Stomach (tissue), 9 donors: ENCODE data around the gene CNST. TPM values are rescaled to one million over a fixed set of nuclear protein-coding genes. Genes with fewer than 3 reads are reported as not detected.
"Not testable (repeated sequence)": the region's sequence is repeated elsewhere in the genome, so short reads cannot be mapped to it uniquely, and the experiment has no call there.

Experiments used
- DNase-seq, 2 donors: peaks; one replicate each; pipeline versions ENCODE4 v3.0.0 to v3.0.0-alpha.2; 2013 to 2019
- H3K27ac ChIP-seq, 5 donors: fragments of 200-600 bp in 4 of 5; sonication (generic) in 4 of 5; one replicate each; pipeline ENCODE4 v1.5.1; 2013 to 2019; ENCODE audit warnings: mild to moderate bottlenecking in 1 of 5, moderate library complexity in 1 of 5
- H3K27me3 ChIP-seq, 3 donors: fragments of 200-600 bp; sonication (generic); one replicate each; pipeline ENCODE4 v1.5.1; 2017 to 2019; ENCODE audit warnings: mixed run types in 1 of 3
- H3K36me3 ChIP-seq, 4 donors: fragments of 200-600 bp; sonication (generic); 1 replicate in 3 of 4; 2 replicates in 1 of 4; pipeline ENCODE4 v1.5.1; 2016 to 2019
- H3K4me1 ChIP-seq, 4 donors: fragments of 200-600 bp; sonication (generic); one replicate each; pipeline ENCODE4 v1.5.1; 2016 to 2019
- H3K4me3 ChIP-seq, 4 donors: fragments of 200-600 bp; sonication (generic) in 3 of 4; one replicate each; pipeline ENCODE4 v1.5.1; 2016 to 2019; ENCODE audit warnings: mild to moderate bottlenecking in 1 of 4
- H3K9me3 ChIP-seq, 4 donors: fragments of 200-600 bp; sonication (generic); one replicate each; pipeline ENCODE4 v1.5.1; 2016 to 2019
- CTCF ChIP-seq, 7 experiments: fragments of 450-650 bp in 4 of 7; fragments of 200-600 bp in 3 of 7; sonication (generic) in 3 of 7; IDR thresholded peaks; one replicate each; pipeline ENCODE4 v1.5.1; 2016 to 2019; ENCODE audit warnings: antibody characterized with exemption in 7 of 7, control low read depth in 2 of 7, mild to moderate bottlenecking in 1 of 7
- EP300 ChIP-seq: sonication (generic); formaldehyde crosslinking; IDR thresholded peaks from one replicate; pipeline ENCODE4 v1.6.1; 2017; ENCODE audit warnings: antibody characterized with exemption
- POLR2A ChIP-seq, 4 donors: fragments of 450-650 bp; IDR thresholded peaks; one replicate each; pipeline ENCODE4 v1.6.1; 2016; ENCODE audit warnings: antibody characterized with exemption in 4 of 4, control low read depth in 2 of 4, mild to moderate bottlenecking in 1 of 4, moderate library complexity in 1 of 4
- POLR2AphosphoS5 ChIP-seq, 3 donors: sonication (generic); formaldehyde crosslinking; IDR thresholded peaks; one replicate each; pipeline ENCODE4 v1.6.1; 2016; ENCODE audit warnings: antibody characterized with exemption in 3 of 3
- WGBS, 5 donors: extraction: QIAGEN DNeasy Blood & Tissue Kit in 3 of 5; methylation state at CpG; one replicate each; pipeline versions ENCODE4 v1.1.5 to v1.1.7; 2013 to 2018; 5-methylcytosine and 5-hydroxymethylcytosine counted together
- intact Hi-C: fragments of 100-400 bp; cut with DNase I; formaldehyde crosslinking; loops from one replicate; pipeline ENCODE4 v1.15.1; 2023; ENCODE audit warnings: low total_unique reads
- polyA plus RNA-seq, 3 donors: library from polyadenylated mRNA; stranded (reverse); fragments of 200-250 nt; gene quantifications; one replicate each; pipeline ENCODE4 v1.2.3, GENCODE V29; 2013
- total RNA-seq, 5 donors: library from RNA; depleted of rRNA; stranded (reverse); fragments of >200 nt; gene quantifications; one replicate each; pipeline versions ENCODE4 v1.1.0 to v1.2.3, GENCODE V29; 2014 to 2016
- donor health status: healthy with polysubstance abuse.
- donor health status: Bipolar disorder and iron deficiency.
- donor health status: healthy.

The CNST gene
- total and polyA plus RNA-seq, 8 donors, result 4.5 to 42.8 (median 16.2) TPM

DNA sequence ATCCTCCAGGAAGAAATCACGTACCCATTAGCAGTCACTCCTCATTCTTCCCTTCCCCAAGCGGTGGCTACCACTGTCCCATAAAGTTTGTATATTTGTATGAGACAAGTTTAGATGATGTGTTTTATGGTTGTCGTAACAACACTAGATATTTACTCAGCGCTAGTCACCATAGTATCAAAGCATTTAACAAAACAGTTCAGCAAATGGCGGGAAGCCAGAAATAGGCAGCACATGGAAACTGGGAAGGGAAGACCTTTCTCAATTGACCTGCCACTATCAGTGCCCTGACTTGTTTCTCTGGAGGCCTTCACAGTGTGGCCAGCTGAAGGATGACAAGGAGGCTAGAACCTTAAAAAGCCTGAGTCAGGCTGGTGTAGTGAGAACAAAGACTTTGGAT lies 31.1 kb downstream of the CNST start:
- H3K4me3 ChIP-seq, result no peak overlapping the region
- TF ChIP-seq EP300 (no peak), POLR2AphosphoS5 (IDR thresholded peaks at IDR 0.05) (peak in 2 of 3 donors; percentile 36 to 53)
- peaks cover 0 to 37% (median 7%) of the 10 kb centered on the region in 4 donors for H3K4me1 ChIP-seq
- no peaks in the 10 kb centered on the region for H3K9me3 ChIP-seq
- 61 to 75% (median 70%) methylated on average over 5 of the region's 5 CpGs for WGBS, 5 donors
- intact Hi-C loops, result no loop called here
- no peaks in the 10 kb centered on the region for H3K27me3 ChIP-seq
- peaks cover 0 to 22% (median 19%) of the 10 kb centered on the region in 4 donors for H3K36me3 ChIP-seq
- peak; percentile 41 to 74 for DNase-seq
- H3K27ac ChIP-seq, result no peak overlapping the region

DNA sequence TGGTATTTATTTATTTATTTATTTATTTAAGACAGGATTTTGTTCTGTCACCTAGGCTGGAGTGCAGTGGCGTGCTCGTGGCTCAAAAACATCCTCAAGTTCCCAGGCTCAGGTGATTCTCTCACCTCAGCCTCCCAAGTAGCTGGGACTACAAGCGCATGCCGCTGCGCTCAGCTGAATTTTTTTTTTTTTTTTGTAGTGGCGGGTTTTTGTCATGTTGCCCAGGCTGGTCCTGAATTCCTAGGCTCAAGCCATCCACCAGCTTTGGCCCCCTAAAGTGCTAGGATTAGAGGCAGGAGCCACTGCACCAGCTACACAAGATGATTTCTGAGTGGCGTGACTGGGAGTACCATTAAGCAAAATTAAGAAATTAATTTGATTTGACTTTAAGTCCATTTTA lies 31.7 kb downstream of the CNST start:
- WGBS, 5 donors, result 84 to 99% (median 94%) methylated on average over 7 of the region's 7 CpGs

GRCh38 chr1:246599315-246599714 lies 33.1 kb downstream of the CNST start:
- 77 to 84% (median 83%) methylated on average over 4 of the region's 4 CpGs for WGBS, 5 donors
- H3K4me1 ChIP-seq, result peaks cover 0 to 22% (median 7%) of the 10 kb centered on the region in 4 donors
- intact Hi-C loops, result no loop called here

More for the DNA sequence above, 31.7 kb downstream of the CNST start:
- H3K4me3 ChIP-seq, result no peak overlapping the region
- DNase-seq, result no peak
- no peak overlapping the region for H3K27ac ChIP-seq
- H3K9me3 ChIP-seq, result no peaks in the 10 kb centered on the region
- H3K4me1 ChIP-seq, result peaks cover 0 to 31% (median 7%) of the 10 kb centered on the region in 4 donors
- intact Hi-C loops, result no loop called here
- H3K27me3 ChIP-seq, result no peaks in the 10 kb centered on the region
- TF ChIP-seq EP300 (no peak), CTCF (IDR thresholded peaks at IDR 0.05) (no peak), POLR2AphosphoS5 (IDR thresholded peaks at IDR 0.05) (no peak), POLR2A (IDR thresholded peaks at IDR 0.05) (no peak)
- H3K36me3 ChIP-seq, result peaks cover 0 to 19% (median 15%) of the 10 kb centered on the region in 4 donors

GRCh38 chr1:246600579-246600978 lies 34.3 kb downstream of the CNST start:
- intact Hi-C loops, result no loop called here
- H3K9me3 ChIP-seq, result no peaks in the 10 kb centered on the region
- no peak for DNase-seq
- no peak overlapping the region for H3K4me3 ChIP-seq
- H3K27ac ChIP-seq, result no peak overlapping the region
- peaks cover 0 to 3% (median 0%) of the 10 kb centered on the region in 4 donors for H3K36me3 ChIP-seq
- TF ChIP-seq POLR2AphosphoS5 (IDR thresholded peaks at IDR 0.05) (no peak), EP300 (no peak), POLR2A (IDR thresholded peaks at IDR 0.05) (no peak), CTCF (IDR thresholded peaks at IDR 0.05) (no peak)
- H3K27me3 ChIP-seq, result no peaks in the 10 kb centered on the region
- 48 to 67% (median 64%) methylated on average over 2 of the region's 2 CpGs for WGBS, 5 donors
- peaks cover 0 to 22% (median 7%) of the 10 kb centered on the region in 4 donors for H3K4me1 ChIP-seq

More at GRCh38 chr1:246599315-246599714, 33.1 kb downstream of the CNST start:
- Histone ChIP-seq H3K4me3 (no peak overlapping the region), H3K9me3 (no peaks in the 10 kb centered on the region), H3K27ac (no peak overlapping the region), H3K36me3 (peaks cover 0 to 7% (median 5%) of the 10 kb centered on the region in 4 donors), H3K27me3 (no peaks in the 10 kb centered on the region)
- TF ChIP-seq POLR2A (IDR thresholded peaks at IDR 0.05) (no peak), CTCF (IDR thresholded peaks at IDR 0.05) (no peak), EP300 (no peak), POLR2AphosphoS5 (IDR thresholded peaks at IDR 0.05) (no peak)
- no peak for DNase-seq

DNA sequence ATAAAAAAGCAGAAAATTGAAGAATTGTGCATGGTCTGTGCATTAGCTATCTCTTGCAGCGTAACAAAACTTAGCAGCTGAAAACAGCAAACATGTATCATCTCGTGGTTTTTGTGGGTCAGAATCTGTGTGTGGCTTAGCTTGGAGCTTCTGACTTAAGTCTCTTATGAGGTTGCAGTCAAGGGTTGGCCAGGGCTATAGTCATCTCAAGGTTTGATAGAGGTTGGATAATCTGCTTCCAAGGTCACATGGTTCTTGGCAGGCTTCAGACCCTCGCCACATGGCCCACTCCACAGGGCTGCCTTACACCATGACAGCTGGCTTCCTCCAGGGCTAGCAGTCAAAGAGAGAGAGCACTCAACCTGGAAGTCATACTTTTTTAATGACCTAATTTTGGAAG lies 35.9 kb downstream of the CNST start:
- intact Hi-C loops, result no loop called here
- WGBS, 5 donors, result 78 to 91% (median 82%) methylated on average over 2 to 3 of the region's 3 CpGs
- Histone ChIP-seq H3K27me3 (no peaks in the 10 kb centered on the region), H3K27ac (no peak overlapping the region), H3K9me3 (no peaks in the 10 kb centered on the region), H3K4me3 (no peak overlapping the region), H3K4me1 (peaks cover 0 to 16% (median 6%) of the 10 kb centered on the region in 4 donors), H3K36me3 (no peaks in the 10 kb centered on the region)
- no peak for TF ChIP-seq POLR2A (IDR thresholded peaks at IDR 0.05)
- TF ChIP-seq EP300, result no peak
- TF ChIP-seq POLR2AphosphoS5 (IDR thresholded peaks at IDR 0.05), result no peak
- TF ChIP-seq CTCF (IDR thresholded peaks at IDR 0.05), result no peak
- no peak for DNase-seq

DNA sequence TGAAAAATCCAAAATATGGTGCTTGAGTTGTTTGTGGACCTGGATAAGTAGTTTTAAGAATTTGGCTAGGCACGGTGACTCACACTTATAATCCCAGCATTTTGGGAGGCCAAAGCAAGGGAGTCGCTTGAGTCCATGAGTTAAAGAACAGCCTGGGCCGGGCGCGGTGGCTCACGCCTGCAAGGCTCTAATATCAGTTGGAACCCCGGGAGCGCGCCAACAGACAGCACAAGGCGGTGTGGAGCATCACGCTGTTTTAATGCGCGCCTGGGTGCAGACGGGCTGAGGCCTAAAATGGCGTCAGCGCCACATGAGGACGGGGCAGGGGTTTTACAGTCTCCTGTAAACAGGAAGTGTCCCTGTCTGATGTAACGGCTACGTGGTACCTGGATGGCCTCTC lies 39.0 kb downstream of the CNST start:
- intact Hi-C loops, H3K36me3 ChIP-seq, DNase-seq, H3K4me3 ChIP-seq, H3K27me3 ChIP-seq, H3K9me3 ChIP-seq, H3K27ac ChIP-seq: not testable (repeated sequence)
- WGBS, 5 donors, result 93 to 97% (median 97%) methylated on average over 16 to 19 of the region's 19 CpGs
- H3K4me1 ChIP-seq, result peaks cover 5 to 29% (median 23%) of the 10 kb centered on the region in 4 donors
